SU-DHL-6 (cell line): Measurements from ENCODE around the gene AXL.

ENCODE experiments used
- H2AFZ ChIP-seq: fragments of 200-600 bp; sonication (generic); 2 replicates; pipeline ENCODE4 v1.6.1; 2014; ENCODE audit warnings: low read depth, mild to moderate bottlenecking, moderate library complexity, mixed read lengths, antibody characterized with exemption, low read length; ENCODE audit not compliant: severe bottlenecking
- H3F3A ChIP-seq: fragments of 200-600 bp; shearing (Covaris generic); 2 replicates; pipeline ENCODE4 v1.6.0; 2016; ENCODE audit warnings: antibody characterized with exemption, mild to moderate bottlenecking; ENCODE audit not compliant: insufficient read depth
- H3K27ac ChIP-seq: fragments of 200-600 bp; sonication (generic); 2 replicates; pipeline ENCODE4 v1.5.1; 2016; ENCODE audit warnings: low read depth, mild to moderate bottlenecking, low read length, moderate library complexity, mixed read lengths
- H3K27me3 ChIP-seq: fragments of 200-600 bp; sonication (generic), shearing (Covaris generic); 2 replicates; pipeline ENCODE4 v1.6.0; 2014; ENCODE audit warnings: mild to moderate bottlenecking, low read length
- H3K36me3 ChIP-seq: fragments of 200-600 bp; sonication (generic); 2 replicates; pipeline ENCODE4 v1.6.1; 2014; ENCODE audit warnings: mild to moderate bottlenecking, low read length, mixed read lengths
- H3K4me2 ChIP-seq: fragments of 300-600, 200-600 bp; shearing (Covaris generic), sonication (generic); 2 replicates; pipeline ENCODE4 v1.6.0; 2014; ENCODE audit warnings: low read length, low read depth, mild to moderate bottlenecking; ENCODE audit not compliant: poor library complexity, severe bottlenecking
- H3K4me3 ChIP-seq: fragments of 200-600 bp; sonication (generic); 2 replicates; pipeline ENCODE4 v1.5.1; 2014; ENCODE audit warnings: antibody characterized with exemption, low read length, mild to moderate bottlenecking, mixed read lengths; ENCODE audit not compliant: insufficient read depth, poor library complexity, severe bottlenecking
- H3K79me2 ChIP-seq: fragments of 200-600 bp; sonication (generic); 2 replicates; pipeline ENCODE4 v1.6.1; 2014; ENCODE audit warnings: mild to moderate bottlenecking, low read length, moderate library complexity; ENCODE audit not compliant: insufficient read depth
- H3K9ac ChIP-seq: fragments of 200-600 bp; sonication (generic); 2 replicates; pipeline ENCODE4 v1.7.0; 2014; ENCODE audit warnings: mild to moderate bottlenecking, low read length
- H3K9me2 ChIP-seq: fragments of 200-600 bp; sonication (generic); replicated peaks from 2 replicates; pipeline ENCODE4 v1.6.1; 2014; ENCODE audit warnings: low read length; ENCODE audit not compliant: insufficient read depth
- H3K9me3 ChIP-seq: fragments of 200-600 bp; sonication (generic); 2 replicates; pipeline ENCODE4 v1.6.1; 2014; ENCODE audit warnings: low read length, mixed read lengths; ENCODE audit not compliant: insufficient read depth
- H4K20me1 ChIP-seq: fragments of 200-600 bp; sonication (generic); 2 replicates; pipeline ENCODE4 v1.6.1; 2014; ENCODE audit warnings: low read depth, mild to moderate bottlenecking, antibody characterized with exemption, low read length, moderate library complexity, mixed read lengths
- CTCF ChIP-seq: fragments of 200-600 bp; sonication (generic); IDR thresholded peaks from one replicate; pipeline ENCODE4 v1.5.1; 2017; ENCODE audit warnings: antibody characterized with exemption, mild to moderate bottlenecking, low read length, moderate library complexity; ENCODE audit not compliant: insufficient read depth, poor library complexity, severe bottlenecking
- EZH2phosphoT487 ChIP-seq: fragments of 200-600 bp; sonication (generic), shearing (Covaris generic); conservative IDR thresholded peaks from 2 replicates; pipeline ENCODE4 v1.6.1; 2018; ENCODE audit warnings: mild to moderate bottlenecking, antibody characterized with exemption, low read length, moderate library complexity, mixed read lengths

AXL gene

GRCh38 chr19:41249707-41250423, 30.8 kb downstream of the AXL start:
- TF ChIP-seq EZH2phosphoT487 (no peak), CTCF (no peak)
- no peak overlapping the region for H2AFZ ChIP-seq
- no peaks in the 10 kb centered on the region for H3K27me3 ChIP-seq
- no peaks in the 10 kb centered on the region for H3K9me2 ChIP-seq
- H4K20me1 ChIP-seq = no peaks in the 10 kb centered on the region
- H3K79me2 ChIP-seq = no peaks in the 10 kb centered on the region
- H3K9me3 ChIP-seq = no peaks in the 10 kb centered on the region
- no peaks in the 10 kb centered on the region for H3F3A ChIP-seq
- H3K27ac ChIP-seq = no peak overlapping the region
- no peak overlapping the region for H3K9ac ChIP-seq
- H3K36me3 ChIP-seq = no peaks in the 10 kb centered on the region
- no peak overlapping the region for H3K4me3 ChIP-seq
- H3K4me2 ChIP-seq = no peak overlapping the region

- no peak overlapping the region for H3K27ac ChIP-seq
- no peaks in the 10 kb centered on the region for H3K79me2 ChIP-seq
- no peaks in the 10 kb centered on the region for H3K36me3 ChIP-seq
- no peaks in the 10 kb centered on the region for H3K9me3 ChIP-seq
- H3K27me3 ChIP-seq = no peaks in the 10 kb centered on the region
- H3K9me2 ChIP-seq = no peaks in the 10 kb centered on the region
- H2AFZ ChIP-seq = no peak overlapping the region
- no peak overlapping the region for H3K4me3 ChIP-seq
- H4K20me1 ChIP-seq = no peaks in the 10 kb centered on the region
- H3K9ac ChIP-seq = no peak overlapping the region
- TF ChIP-seq CTCF (no peak), EZH2phosphoT487 (no peak)
- H3F3A ChIP-seq = no peaks in the 10 kb centered on the region
- no peak overlapping the region for H3K4me2 ChIP-seq
Measured at GRCh38 chr19:41253660-41254059, 34.6 kb downstream of the AXL start.

GRCh38 chr19:41255171-41255570, 36.1 kb downstream of the AXL start:
- H3K4me2 ChIP-seq = no peak overlapping the region
- H3K36me3 ChIP-seq = no peaks in the 10 kb centered on the region
- TF ChIP-seq CTCF (no peak), EZH2phosphoT487 (no peak)
- H3K79me2 ChIP-seq = no peaks in the 10 kb centered on the region
- no peaks in the 10 kb centered on the region for H4K20me1 ChIP-seq
- H3K9ac ChIP-seq = no peak overlapping the region
- no peaks in the 10 kb centered on the region for H3F3A ChIP-seq
- H3K27me3 ChIP-seq = no peaks in the 10 kb centered on the region
- no peak overlapping the region for H3K27ac ChIP-seq
- no peak overlapping the region for H2AFZ ChIP-seq
- H3K9me2 ChIP-seq = no peaks in the 10 kb centered on the region
- H3K9me3 ChIP-seq = no peaks in the 10 kb centered on the region
- H3K4me3 ChIP-seq = no peak overlapping the region
